ENCODE measurements around the gene KLHL28. TPM values are rescaled to one million over a fixed set of nuclear protein-coding genes. Genes with fewer than 3 reads are reported as not detected.
"Not testable (repeated sequence)": the region's sequence is repeated elsewhere in the genome, so short reads cannot be mapped to it uniquely, and the experiment has no call there.

The KLHL28 gene
- total RNA-seq, 1 donor from 2014 or later: 12.8 TPM

DNA sequence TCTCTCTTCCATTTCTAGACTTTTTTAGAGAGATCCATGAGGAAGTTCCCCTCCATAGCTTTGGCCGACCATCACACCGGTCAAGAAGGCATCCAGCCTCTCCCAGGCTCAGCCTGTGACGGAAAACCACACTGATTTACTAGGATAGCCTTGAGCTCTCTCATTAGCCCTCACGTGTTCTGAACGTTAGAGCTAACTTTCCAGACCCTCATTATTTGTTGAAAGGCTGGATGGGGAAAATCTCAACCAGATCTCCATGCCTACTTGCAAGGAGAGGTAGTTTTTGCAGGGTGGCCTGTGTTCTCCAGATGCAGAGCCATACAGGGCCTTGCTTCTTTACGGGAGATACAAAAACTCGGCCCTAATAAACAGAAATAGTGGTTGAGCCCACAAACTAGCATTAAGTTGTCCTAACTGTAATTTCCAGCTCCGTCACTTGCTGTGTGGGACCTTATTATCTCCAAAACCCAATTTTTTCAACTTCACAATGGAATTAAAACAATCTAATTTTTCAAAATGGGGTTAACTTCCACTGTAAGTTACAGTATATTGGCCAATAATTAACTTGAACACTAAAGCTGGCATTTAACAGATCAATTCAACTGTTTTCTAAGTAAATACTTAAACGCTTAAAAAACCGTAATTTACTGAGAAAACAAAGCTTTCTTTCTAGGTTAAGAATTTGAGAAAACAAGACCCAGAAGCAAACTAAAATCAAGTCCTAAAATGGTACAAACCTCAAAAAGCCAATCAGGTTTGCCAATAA, 65.3 kb downstream of the KLHL28 start:
- no peaks in the 10 kb centered on the region for H3K9me3 ChIP-seq
- H3K4me1 ChIP-seq: peaks cover 22% of the 10 kb centered on the region
- peak overlapping the region; percentile 72 to 89 for H3K4me3 ChIP-seq
- intact Hi-C loops (cut with DNase I): loop anchor here (1.0 kb wide), 1 partner anchor 66 kb away; the partner anchor contains the start of gene TOGARAM1
- TF ChIP-seq CTCF (IDR thresholded peaks at IDR 0.05): no peak
- TF ChIP-seq POLR2A (IDR thresholded peaks at IDR 0.05): no peak
- TF ChIP-seq POLR2AphosphoS5 (IDR thresholded peaks at IDR 0.05; ENCODE audit: insufficient read depth in 1 of 2, low read depth in 1 of 2): no peak
- H3K27me3 ChIP-seq: no peaks in the 10 kb centered on the region
- no peaks in the 10 kb centered on the region for H3K36me3 ChIP-seq
- DNase-seq (ENCODE audit: extremely low spot score in 2 of 2): no peak
- H3K27ac ChIP-seq: peak overlapping the region; percentile 99

DNA sequence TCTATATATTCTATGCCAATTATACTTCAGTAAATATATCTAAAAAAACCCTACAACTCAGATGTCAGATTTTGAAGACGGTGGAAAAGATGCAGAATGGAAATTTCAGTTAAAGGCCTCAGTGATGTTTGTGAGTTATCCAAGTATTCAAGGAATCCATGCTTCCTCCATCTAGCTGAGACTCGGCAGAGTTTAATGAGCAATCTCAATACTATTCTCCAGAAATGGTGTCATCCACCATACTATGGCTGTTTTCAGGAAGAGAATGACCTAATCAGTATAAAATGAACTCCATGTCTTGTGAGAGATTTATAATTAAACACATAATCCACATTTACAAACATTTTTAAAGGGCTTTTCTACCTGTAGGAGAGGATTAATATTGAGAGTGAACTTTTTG, 66.0 kb downstream of the KLHL28 start:
- Histone ChIP-seq H3K27ac (no peak overlapping the region), H3K36me3 (no peaks in the 10 kb centered on the region), H3K27me3 (no peaks in the 10 kb centered on the region), H3K4me1 (peaks cover 19% of the 10 kb centered on the region), H3K4me3 (no peak overlapping the region), H3K9me3 (no peaks in the 10 kb centered on the region)
- no peak for DNase-seq (ENCODE audit: extremely low spot score in 2 of 2)
- intact Hi-C loops (cut with DNase I): no loop called here
- TF ChIP-seq CTCF (IDR thresholded peaks at IDR 0.05): no peak
- no peak for TF ChIP-seq POLR2AphosphoS5 (IDR thresholded peaks at IDR 0.05; ENCODE audit: insufficient read depth in 1 of 2, low read depth in 1 of 2)
- TF ChIP-seq POLR2A (IDR thresholded peaks at IDR 0.05): no peak

GRCh38 chr14:44893535-44893934, 68.2 kb downstream of the KLHL28 start:
- no peak for DNase-seq (ENCODE audit: extremely low spot score in 2 of 2)
- Histone ChIP-seq H3K27ac (no peak overlapping the region), H3K9me3 (no peaks in the 10 kb centered on the region), H3K4me1 (peaks cover 18% of the 10 kb centered on the region), H3K36me3 (no peaks in the 10 kb centered on the region), H3K4me3 (no peak overlapping the region), H3K27me3 (no peaks in the 10 kb centered on the region)
- no peak for TF ChIP-seq POLR2AphosphoS5 (IDR thresholded peaks at IDR 0.05; ENCODE audit: insufficient read depth in 1 of 2, low read depth in 1 of 2)
- TF ChIP-seq POLR2A (IDR thresholded peaks at IDR 0.05): no peak
- TF ChIP-seq CTCF (IDR thresholded peaks at IDR 0.05): no peak
- intact Hi-C loops (cut with DNase I): no loop called here

DNA sequence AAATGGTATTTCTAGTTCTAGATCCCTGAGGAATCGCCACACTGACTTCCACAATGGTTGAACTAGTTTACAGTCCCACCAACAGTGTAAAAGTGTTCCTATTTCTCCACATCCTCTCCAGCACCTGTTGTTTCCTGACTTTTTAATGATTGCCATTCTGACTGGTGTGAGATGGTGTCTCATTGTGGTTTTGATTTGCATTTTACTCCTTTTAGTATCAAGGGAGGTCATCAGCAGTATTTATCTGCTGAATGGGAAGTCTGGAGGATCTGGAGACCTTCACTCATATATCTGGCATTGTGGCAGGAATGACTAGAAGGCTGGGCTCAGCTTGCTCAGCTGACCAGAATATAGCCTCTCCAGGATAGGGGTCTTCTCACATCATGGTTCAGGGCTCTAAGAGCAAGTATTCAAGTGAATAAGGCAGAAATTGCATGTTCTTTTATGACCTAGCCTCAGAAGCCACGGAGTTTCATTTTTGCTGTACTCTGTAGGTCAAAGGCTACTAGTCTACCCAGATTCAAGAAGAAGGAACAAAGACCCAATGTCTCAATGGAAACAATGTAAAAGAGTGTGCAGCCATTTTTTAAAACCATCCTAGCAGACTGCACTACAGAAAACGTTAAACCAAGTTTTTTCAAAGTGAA, 69.9 kb downstream of the KLHL28 start:
- DNase-seq (ENCODE audit: extremely low spot score in 2 of 2); H3K27me3 ChIP-seq; H3K9me3 ChIP-seq; H3K4me3 ChIP-seq; intact Hi-C loops (cut with DNase I); H3K4me1 ChIP-seq; H3K36me3 ChIP-seq; H3K27ac ChIP-seq: not testable (repeated sequence)

- Histone ChIP-seq H3K4me1 (no peaks in the 10 kb centered on the region), H3K4me3 (no peak overlapping the region), H3K27ac (no peak overlapping the region), H3K9me3 (no peaks in the 10 kb centered on the region), H3K27me3 (no peaks in the 10 kb centered on the region), H3K36me3 (no peaks in the 10 kb centered on the region)
- intact Hi-C loops (cut with DNase I): no loop called here
- no peak for DNase-seq (ENCODE audit: extremely low spot score in 2 of 2)
- TF ChIP-seq CTCF (IDR thresholded peaks at IDR 0.05) (no peak), POLR2A (IDR thresholded peaks at IDR 0.05) (no peak), POLR2AphosphoS5 (IDR thresholded peaks at IDR 0.05; ENCODE audit: insufficient read depth in 1 of 2, low read depth in 1 of 2) (no peak)
Measured at GRCh38 chr14:44889595-44890471, 71.9 kb downstream of the KLHL28 start.
